ENCODE measurements around the gene CRYBA1. TPM values are rescaled to one million over a fixed set of nuclear protein-coding genes. Genes with fewer than 3 reads are reported as not detected.

The CRYBA1 gene
- total and polyA plus RNA-seq, 2 donors (not counting 3 experiments of a cell fraction or from before 2014, with no cell fraction given): not detected

DNA sequence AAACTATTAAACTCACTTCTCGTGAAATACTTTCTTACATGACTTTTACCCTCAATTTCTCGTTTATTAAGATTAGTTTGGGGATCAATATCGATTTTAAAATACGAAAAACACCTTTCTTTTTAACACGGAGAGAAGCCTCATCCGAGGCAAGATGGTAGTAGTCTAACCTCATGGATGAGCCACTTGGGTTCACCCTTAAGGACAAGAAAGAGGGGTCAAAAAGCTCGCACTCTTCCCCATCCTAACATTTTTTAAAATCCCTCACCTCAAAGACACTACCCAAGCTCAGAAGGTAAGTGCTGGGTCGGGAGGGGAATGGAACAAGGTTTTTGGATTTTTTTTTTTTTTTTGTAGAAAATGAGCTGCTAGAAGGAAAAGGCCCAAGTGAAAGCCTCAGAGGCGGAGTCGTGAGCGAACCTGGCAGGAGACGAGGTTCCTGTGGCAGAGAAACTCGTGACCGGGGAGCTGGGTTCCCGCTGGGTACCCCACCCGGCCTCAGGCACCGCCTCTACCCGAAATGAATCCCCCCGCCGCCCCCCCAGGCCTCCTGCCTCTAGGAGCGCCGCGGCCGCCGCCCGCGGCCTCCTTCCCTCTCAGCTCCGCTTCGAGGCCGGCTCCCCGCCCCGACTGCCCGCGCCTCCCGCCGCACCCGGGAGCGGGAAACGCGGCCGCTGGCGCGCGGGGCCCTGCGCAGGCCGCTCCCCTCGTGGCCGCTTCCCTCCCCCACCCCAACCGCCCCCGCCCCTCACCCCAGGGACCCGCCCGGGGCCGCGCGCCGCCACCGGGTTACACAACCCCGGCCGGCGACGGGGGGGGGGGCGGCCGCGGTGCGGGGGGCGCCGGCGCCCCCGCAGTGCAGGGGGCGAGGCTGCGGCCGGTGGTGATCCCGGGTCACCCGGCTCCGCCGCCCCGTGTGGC lies 45.7 kb downstream of the CRYBA1 start:
- peak; percentile 46 for DNase-seq (ENCODE audit: low read depth, low spot score)
- FAIRE-seq: no peak
- intact Hi-C loops (cut with micrococcal nuclease): loop anchor here (5.0 kb wide), 3 partner anchors 35 to 300 kb away; partner anchors contain the start of genes ABHD15, ANKRD13B and TP53I13
- peak overlapping the region; percentile 82 for H3K27ac ChIP-seq (ENCODE audit: insufficient read depth, low read depth, low read length)
- H3K79me2 ChIP-seq (ENCODE audit: control insufficient read depth, insufficient read depth, low read length): peaks cover 64% of the 10 kb centered on the region
- dilution Hi-C loops (cut with MboI; ENCODE audit: extremely low pct_ligation_motif_present, low sequenced_read_pairs): no loop called here
- H2AFZ ChIP-seq (ENCODE audit: low read depth, low read length): peak overlapping the region; percentile 37
- peak overlapping the region; percentile 95 for H3K4me2 ChIP-seq (ENCODE audit: insufficient read depth, low read length)
- peaks cover 3 to 8% of the 10 kb centered on the region in 2 experiments for H3K36me3 ChIP-seq (ENCODE audit: control insufficient read depth in 2 of 2, extremely low read depth in 1 of 2, insufficient read depth in 2 of 2, low read length in 2 of 2)
- peaks cover 30% of the 10 kb centered on the region for H3K4me1 ChIP-seq (ENCODE audit: control insufficient read depth, extremely low read depth, insufficient read depth, low read length)
- H3K9ac ChIP-seq (replicated peaks; ENCODE audit: extremely low read depth, insufficient read depth, low read length): peak overlapping the region; percentile 88
- no peaks in the 10 kb centered on the region for H3K9me1 ChIP-seq (replicated peaks; ENCODE audit: control insufficient read depth, extremely low read depth, insufficient read depth, low read length)
- no peaks in the 10 kb centered on the region for H3K27me3 ChIP-seq (ENCODE audit: control insufficient read depth in 2 of 2, insufficient read depth in 2 of 2, low read length in 2 of 2)
- BruUV-seq (replicated peaks): TSS peak; percentile 13
- peak overlapping the region; percentile 78 to 97 (median 91) for H3K4me3 ChIP-seq (replicated peaks in 1 of 3; ENCODE audit: insufficient read depth in 1 of 3, low read depth in 1 of 3, low read length in 3 of 3)
- TF ChIP-seq POLR2A (IDR thresholded peaks at IDR 0.05; ENCODE audit: low read depth, low read length) (no peak), MYC (IDR thresholded peaks at IDR 0.05; ENCODE audit: low read depth, low read length) (no peak), JUN (IDR thresholded peaks at IDR 0.05; ENCODE audit: borderline replicate concordance, insufficient read depth, insufficient read length, low read depth) (no peak), EZH2 (IDR thresholded peaks at IDR 0.05; ENCODE audit: borderline replicate concordance, low read depth, low read length, severe bottlenecking) (no peak), GATA2 (IDR thresholded peaks at IDR 0.05; ENCODE audit: insufficient read depth, insufficient read length, low read depth, low read length) (no peak)
- TF ChIP-seq, protein P1, sequence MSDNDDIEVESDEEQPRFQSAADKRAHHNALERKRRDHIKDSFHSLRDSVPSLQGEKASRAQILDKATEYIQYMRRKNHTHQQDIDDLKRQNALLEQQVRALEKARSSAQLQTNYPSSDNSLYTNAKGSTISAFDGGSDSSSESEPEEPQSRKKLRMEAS (IDR thresholded peaks at IDR 0.05; ENCODE audit: insufficient read depth, insufficient read length): no peak
- POLR2A ChIA-PET: no interaction called here
- H3K9me3 ChIP-seq (replicated peaks; ENCODE audit: control insufficient read depth, insufficient read depth, low read length): no peaks in the 10 kb centered on the region
- CTCF ChIA-PET: interaction anchor here (0.7 to 5.4 kb wide), 12 partner anchors 11 to 801 kb away, joined by 3 to 145 read pairs (median 8); partner anchors contain the start of gene MYO18A
- peaks cover 17% of the 10 kb centered on the region for H4K20me1 ChIP-seq (replicated peaks; ENCODE audit: control insufficient read depth, extremely low read depth, insufficient read depth, low read length)
